ENCODE results near the gene ARMC7.
"Not testable (repeated sequence)": the region's sequence is repeated elsewhere in the genome, so short reads cannot be mapped to it uniquely, and the experiment has no call there.

ARMC7 gene

DNA sequence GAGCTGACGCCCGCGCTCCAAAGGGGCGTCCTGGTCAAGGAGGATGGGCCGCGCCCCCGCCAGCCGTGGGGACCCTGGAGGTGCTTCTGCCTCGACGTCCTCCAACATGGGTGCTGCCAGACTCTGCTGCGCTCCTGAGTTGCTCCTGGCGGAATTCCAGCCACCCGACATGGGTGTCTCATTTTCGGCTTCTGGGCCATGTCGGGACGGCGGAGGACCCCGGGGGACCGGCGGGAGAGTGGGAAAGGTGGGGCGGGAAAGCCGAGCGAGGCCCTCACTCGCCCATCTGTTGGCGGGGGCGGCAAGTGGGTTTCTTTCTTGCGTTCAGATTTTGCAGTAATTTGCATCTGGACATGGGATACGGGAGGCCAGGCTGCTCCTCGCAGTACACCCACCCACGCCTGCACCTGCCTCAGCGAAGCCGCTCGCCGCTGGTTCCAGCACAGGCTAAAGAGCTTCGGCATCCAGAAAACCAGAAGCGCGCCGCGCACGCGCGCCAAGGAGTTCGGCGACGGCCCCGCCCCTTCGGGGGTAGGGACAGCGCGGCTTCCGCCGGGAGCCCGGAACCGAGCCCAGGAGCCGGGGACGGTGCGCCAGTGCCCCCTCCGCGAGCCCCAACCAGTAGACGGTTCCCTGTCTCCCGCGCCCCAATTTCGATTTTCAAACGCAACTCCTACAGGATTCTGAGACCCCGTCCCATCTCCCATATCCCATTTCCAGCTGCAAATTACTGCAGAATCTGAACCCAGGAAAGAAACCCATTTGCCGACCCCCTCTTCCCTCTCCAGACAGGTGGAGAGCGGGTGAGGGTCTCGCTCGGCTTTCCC lies at the start of gene ARMC7:
Gene ARMC7, plus strand, starts transcription at position 563 of the 827 bp plus-strand sequence. CDS start 320 bp downstream, outside the sequence.
- peak; percentile 90 to 91 for DNase-seq

- no peak for DNase-seq
These were observed 49.2 kb upstream of the ARMC7 start for GRCh38 chr17:75060434-75061054.

DNA sequence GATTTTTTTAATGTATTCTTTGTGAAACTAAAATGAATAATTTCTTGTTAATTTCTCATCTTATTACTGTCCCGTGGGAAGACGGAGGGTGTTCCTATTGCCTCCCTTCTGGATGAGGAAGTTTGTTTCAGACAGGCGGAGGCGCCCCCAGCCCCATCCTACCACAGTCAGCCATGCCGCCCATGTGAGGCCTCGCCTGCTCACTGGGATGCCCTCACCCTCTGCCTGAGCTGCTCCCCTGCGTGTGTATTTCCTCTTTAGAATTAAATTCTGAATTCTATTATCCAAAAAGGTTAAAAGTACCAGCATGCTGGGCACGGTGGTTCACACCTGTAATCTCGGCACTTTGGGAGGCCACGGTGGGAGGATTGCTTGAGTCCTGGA lies 48.7 kb upstream of the ARMC7 start:
- DNase-seq, result no peak

DNA sequence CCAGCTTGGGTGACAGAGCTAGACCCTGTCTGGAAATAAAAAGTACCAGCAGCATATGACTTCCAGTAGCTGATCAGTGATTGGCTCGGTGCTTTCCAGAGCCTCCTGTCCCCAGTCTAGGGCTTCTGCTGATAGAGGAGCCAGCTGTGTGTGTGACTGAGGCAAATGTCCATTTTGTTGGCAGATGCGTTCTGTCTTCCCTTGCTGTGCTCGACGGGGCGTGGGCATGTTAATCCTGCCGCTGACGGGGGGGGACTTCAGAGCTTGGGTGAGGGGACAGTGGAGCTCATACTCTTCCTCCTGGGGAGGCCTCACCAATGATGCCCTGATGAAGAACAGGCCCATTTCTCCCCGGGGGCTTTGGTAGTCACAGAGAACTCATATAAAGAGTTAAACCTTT lies 48.2 kb upstream of the ARMC7 start:
- DNase-seq, result no peak

DNA sequence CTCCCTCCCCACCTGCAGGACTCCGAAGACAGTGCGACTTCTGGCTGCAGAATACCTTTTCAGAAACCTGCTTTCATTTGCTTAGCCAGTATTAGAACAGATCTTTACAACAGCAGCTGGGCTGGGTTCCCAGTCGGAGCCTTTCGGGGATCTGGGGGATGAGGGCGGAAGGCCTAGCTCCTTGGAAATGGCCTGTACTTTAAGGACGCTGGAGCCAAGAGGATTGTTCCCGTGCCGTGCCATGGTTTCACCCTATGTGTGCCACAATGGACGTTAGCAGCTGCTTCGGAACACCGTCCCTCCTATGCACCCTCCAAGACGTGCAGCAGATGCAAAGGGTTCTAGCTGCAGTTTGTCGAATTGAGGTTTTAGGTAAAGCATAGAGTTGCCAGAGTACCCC lies 46.6 kb upstream of the ARMC7 start:
- DNase-seq, result no peak

GRCh38 chr17:75063626-75064025 lies 46.1 kb upstream of the ARMC7 start:
- DNase-seq, result no peak

DNA sequence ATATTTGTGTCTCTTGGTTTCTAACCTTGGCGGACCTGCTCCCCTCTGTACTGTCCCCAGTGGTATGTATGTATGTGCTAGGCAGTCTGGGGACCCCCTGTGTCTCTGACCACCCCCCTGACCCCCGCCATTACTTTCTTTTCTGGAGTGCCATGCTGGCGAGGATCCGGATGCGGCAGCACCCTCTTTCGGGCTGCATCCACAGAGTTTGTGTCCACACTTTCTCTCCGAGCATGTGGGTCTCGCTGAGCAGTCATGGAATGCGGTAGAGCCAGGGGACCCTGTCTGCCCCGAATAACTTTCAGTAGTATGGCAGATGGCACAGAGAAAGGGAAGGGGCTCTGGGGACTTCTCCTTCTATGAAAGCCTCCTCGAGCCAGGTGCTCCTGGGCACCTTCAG lies 45.7 kb upstream of the ARMC7 start:
- no peak for DNase-seq

DNA sequence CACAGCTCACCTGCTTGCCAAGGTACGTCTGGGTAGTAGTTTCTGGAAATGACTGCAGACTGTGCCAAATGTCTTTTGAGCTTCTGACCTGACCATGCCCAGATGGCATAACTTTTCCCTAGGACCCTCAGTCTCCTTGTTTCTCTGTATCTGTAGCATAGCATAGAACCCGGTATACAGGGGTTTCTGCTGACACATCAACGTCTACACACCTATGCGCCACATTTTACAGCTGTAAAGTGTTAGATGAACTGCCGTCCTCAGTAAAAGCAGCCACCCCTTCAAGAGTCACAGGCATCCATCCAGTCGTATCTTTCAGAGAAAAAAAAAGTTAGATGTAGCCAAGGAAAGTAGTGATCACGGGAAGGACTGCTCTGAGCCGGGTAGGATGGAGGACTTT lies 45.3 kb upstream of the ARMC7 start:
- DNase-seq, result no peak

DNA sequence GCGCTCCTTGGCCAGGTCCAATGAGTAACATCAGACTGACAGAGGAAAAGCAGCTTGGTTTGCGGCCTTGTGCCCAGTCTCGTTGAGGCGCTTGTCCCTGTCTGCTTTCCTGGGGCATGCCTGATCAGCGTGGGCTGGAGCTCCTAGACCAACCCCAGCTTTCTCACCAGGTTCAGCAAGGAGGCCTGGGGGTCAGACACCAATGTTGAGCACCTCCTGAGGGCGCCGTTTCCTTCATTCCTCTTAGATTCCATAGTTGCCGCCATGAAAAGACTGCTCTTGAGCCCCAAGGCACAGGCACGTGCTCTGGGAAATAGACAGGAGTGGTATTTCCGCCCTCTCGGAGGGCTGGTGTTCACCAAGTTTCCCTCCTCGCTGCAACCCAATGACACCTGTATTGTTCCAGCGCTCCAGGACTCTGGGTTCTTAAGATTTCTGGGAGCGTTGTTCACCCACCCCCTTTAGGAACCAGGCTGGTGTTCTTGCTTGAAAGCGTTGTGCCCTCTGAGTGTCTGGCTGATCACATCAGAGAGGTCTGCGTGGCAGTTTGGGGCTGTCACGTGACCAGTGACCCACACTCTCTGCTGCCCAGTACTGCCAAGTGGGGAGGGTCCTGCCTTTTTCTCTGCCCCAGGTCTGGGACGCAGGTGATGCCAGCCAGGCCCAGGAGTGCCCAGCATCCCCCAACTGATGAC lies 44.8 kb upstream of the ARMC7 start:
- no peak for DNase-seq

DNA sequence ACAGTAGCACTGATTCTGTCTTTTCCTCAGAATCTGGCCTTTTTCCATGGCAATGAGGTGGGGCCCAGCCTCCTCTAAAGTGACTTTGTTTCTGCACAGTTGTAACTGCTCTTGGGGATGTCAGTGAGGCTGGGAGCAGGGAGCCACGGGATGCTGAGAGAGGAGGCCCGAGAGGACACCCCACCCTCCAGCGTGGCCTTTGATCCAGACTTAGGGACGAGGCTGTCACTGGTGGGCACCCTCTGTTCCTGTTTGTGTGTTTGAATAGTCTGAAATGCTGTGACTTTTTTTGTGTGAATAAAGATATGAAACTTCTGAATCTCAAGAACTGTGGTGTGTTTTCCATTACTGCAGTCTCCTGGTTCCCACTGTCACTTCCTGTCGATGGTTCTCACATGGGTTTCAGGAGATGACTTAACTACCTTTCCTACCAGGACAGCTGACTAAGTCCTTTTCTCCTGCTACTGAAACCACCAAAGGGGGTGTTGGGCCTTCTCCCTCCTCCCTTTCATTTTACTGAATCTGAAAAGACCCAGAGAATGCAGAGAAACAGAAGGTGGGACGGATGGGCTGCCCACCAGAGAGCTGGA lies 44.1 kb upstream of the ARMC7 start:
- DNase-seq, result no peak

- peak in 1 of 2 donors; percentile 27 for DNase-seq
These were observed 41.9 kb upstream of the ARMC7 start for GRCh38 chr17:75067856-75068255.

GRCh38 chr17:75068750-75069149 lies 41.0 kb upstream of the ARMC7 start:
- no peak for DNase-seq

DNA sequence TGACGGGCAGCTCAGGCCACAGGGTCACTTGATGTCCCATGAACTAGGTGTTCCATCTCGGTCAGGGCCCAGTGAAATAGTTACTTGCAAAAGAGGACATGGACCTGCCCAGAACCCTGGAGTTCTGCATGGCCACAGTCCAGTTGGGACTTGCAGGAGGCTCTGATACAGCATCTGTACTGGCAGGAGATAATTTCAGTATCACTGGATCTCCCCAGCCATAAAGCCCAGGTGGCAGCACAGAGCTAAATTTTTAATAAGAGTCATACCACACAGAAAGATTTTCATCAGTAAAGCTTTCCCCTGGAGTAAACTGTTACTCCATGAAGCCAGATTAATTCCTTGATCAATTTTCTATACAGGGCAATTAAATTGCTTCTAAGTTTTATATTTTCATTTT lies 40.0 kb upstream of the ARMC7 start:
- no peak for DNase-seq

GRCh38 chr17:75071478-75072271 lies 38.1 kb upstream of the ARMC7 start:
- DNase-seq, result not testable (repeated sequence)

DNA sequence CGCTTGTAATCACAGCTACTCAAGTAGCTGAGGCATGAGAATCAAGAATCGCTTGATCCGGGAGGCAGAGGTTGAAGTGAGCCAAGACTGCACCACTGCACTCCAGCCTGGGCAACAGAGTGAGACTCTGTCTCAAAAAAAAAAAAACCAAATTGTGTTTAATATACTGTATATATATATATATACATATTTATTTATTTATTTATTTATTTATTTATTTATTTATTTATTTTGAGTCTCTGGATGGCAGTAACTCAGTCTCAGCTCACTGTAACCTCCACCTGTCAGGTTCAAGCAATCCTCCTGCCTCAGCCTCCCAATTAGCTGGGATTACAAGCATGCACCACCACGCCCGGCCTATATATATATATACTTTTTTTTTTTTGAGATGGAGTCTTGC lies 36.9 kb upstream of the ARMC7 start:
- not testable (repeated sequence) for DNase-seq

DNA sequence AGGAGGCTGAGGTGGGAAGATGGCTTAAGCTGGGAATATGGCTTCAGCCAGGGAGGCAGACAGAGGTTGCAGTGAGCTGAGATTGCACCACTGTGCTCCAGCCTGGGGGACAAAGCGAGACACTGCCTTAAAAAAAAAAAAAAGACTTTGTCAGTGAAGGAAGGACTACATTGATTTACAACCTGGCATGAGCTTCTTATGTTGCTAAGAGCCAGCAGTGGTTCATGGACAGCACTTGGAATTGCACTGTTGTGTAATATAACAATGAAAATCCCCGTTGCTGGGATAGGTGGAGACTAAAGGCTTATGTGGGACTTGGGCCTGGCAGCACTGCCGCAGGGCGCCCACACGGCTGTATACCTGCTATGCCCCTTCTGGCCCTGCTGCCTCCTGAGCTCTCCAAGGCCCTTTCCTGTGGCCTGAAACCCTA lies 36.1 kb upstream of the ARMC7 start:
- DNase-seq, result no peak

DNA sequence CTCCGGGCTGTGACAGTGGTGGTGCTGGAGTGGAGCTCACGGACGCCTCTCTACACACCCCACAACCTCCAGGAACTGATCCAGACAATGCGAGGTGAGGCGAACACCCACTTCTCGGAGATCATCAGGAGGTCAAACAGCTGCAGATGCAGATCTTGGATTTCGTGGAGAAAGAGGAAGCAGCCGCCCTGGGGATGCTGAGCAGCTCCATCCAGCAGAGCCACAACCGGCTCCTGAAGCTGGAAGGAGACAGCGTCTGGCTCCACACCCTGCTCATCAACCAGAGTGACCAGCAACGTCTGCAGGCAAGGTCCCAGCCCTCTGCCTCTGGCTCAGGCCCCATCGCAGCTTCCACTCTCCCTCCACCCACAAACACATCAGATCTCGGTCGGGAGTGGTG lies 35.2 kb upstream of the ARMC7 start:
- no peak for DNase-seq

DNA sequence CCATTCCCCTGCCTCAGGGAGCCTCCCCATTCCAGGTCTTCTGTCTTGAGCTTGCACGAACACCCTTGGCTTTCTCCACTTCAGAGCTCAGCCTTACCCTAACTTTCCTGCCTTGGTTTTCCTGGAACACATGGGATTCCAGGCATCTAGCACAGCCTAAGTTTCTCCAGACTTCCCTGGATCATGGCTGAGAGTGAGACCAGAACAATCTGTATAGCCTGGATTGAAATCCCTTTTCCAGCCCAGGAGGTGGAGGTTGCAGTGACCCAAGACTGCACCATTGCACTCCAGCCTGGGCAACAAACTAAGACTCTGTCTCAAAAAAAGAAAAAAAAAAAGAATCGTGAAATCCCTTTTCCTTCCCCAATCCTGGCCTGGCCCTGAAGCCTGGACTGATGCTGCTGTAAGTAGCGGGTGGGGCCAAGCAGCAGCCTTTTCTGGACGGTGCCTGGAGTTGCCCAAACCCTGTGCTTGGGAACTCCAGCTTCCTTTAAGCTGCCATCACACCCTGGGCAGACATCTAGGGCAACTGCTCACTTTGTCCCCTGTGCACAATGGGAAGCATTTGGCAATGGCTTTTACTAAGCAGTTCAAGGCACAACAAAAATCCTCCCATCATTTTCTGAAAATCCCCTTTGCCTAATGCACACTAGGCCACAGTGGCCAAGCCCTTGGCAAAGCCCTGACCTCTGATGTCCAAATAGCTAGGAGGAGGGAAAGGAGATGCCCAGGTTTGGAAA lies 34.0 kb upstream of the ARMC7 start:
- DNase-seq, result no peak

- no peak for DNase-seq
These were observed 32.7 kb upstream of the ARMC7 start for GRCh38 chr17:75077072-75077495.

DNA sequence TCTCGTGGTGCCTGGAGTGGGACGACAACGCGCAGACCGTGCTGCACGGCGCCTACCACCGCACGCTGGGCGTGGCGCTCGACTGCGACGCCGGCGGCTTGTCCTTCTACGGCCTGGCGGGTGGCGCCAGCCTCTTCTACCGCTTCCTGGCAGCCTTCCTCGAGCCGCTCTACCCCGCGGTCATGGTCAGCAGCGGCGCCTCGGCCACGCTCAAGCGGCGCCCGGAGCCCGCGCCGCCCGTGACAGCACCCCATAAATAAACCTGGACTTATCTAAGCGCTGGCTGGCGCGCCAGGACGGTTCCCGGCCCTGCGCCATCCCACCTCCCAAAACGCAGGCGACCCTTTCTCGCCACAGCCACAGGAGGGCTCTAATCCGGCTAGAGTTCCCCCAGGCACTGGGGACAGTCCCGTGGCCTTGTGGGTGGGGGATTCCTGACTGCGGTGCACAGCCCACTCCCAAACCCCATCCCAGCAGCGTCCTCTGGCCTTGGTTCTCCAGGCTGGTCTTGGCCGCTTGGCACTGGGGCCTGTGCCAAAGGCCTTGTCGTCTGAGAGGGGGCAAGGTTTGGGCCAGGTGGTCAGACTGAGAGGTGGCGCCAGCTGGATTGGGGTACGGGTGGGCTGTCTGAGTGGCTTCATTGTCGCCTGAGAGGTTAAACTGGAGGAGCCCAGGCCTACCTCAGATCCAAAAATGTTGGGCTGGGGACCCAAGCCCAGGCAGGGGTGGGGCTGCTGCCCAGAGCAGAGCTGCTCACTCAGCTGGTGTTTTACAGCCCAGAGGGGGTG lies 32.1 kb upstream of the ARMC7 start:
- DNase-seq, result peak; percentile 48 to 54
